C4-2B (cell line): Measurements from ENCODE around the gene MAOA.
"Not testable (repeated sequence)": the region's sequence is repeated elsewhere in the genome, so short reads cannot be mapped to it uniquely, and the experiment has no call there.

Experiments used
- H3K27ac ChIP-seq: fragments of 450-650 bp; 2 replicates; pipeline ENCODE4 v1.5.1; 2017
- ZFX ChIP-seq: fragments of 450-650 bp; IDR thresholded peaks from 2 replicates; pipeline ENCODE4 v1.6.1; 2017
- TF ChIP-seq, protein P1 (sequence below): fragments of 450-650 bp; conservative IDR thresholded peaks from 2 replicates; pipeline ENCODE4 v1.5.1; 2017; ENCODE audit warnings: mild to moderate bottlenecking

The MAOA gene

GRCh38 chrX:43718081-43718480, 62.0 kb downstream of the MAOA start:
- TF ChIP-seq, protein P1, sequence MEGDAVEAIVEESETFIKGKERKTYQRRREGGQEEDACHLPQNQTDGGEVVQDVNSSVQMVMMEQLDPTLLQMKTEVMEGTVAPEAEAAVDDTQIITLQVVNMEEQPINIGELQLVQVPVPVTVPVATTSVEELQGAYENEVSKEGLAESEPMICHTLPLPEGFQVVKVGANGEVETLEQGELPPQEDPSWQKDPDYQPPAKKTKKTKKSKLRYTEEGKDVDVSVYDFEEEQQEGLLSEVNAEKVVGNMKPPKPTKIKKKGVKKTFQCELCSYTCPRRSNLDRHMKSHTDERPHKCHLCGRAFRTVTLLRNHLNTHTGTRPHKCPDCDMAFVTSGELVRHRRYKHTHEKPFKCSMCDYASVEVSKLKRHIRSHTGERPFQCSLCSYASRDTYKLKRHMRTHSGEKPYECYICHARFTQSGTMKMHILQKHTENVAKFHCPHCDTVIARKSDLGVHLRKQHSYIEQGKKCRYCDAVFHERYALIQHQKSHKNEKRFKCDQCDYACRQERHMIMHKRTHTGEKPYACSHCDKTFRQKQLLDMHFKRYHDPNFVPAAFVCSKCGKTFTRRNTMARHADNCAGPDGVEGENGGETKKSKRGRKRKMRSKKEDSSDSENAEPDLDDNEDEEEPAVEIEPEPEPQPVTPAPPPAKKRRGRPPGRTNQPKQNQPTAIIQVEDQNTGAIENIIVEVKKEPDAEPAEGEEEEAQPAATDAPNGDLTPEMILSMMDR = no peak
- no peak for TF ChIP-seq ZFX
- no peak overlapping the region for H3K27ac ChIP-seq

GRCh38 chrX:43718546-43718945, 62.4 kb downstream of the MAOA start:
- no peak overlapping the region for H3K27ac ChIP-seq
- TF ChIP-seq, protein P1 = no peak
- no peak for TF ChIP-seq ZFX

GRCh38 chrX:43718956-43719355, 62.9 kb downstream of the MAOA start:
- TF ChIP-seq, protein P1 = no peak
- no peak for TF ChIP-seq ZFX

DNA sequence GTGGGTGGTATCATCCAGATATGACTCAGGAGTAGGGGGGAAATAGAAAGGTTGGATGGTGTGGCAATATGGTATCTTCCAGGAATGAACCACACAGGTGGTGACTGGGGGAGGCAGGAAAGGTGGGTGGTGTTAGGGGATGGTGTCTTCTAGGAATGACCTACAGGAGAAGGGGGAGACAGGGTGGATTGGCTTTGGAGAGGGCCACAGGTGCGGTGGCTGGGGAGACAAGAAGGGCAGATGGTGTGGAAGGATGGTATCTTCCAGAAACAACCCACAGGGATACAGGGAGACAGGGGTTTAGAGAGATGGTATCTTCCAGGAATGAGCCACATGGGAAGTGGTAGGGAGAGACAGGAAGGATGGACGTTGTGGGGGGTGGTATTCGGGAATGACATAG, 64.0 kb downstream of the MAOA start:
- no peak overlapping the region for H3K27ac ChIP-seq
- no peak for TF ChIP-seq ZFX
- TF ChIP-seq, protein P1 = no peak

More at GRCh38 chrX:43718956-43719355, 62.9 kb downstream of the MAOA start:
- no peak overlapping the region for H3K27ac ChIP-seq

- no peak overlapping the region for H3K27ac ChIP-seq
- TF ChIP-seq ZFX = no peak
- TF ChIP-seq, protein P1 = no peak
Measured at GRCh38 chrX:43720961-43721360, 64.9 kb downstream of the MAOA start.

DNA sequence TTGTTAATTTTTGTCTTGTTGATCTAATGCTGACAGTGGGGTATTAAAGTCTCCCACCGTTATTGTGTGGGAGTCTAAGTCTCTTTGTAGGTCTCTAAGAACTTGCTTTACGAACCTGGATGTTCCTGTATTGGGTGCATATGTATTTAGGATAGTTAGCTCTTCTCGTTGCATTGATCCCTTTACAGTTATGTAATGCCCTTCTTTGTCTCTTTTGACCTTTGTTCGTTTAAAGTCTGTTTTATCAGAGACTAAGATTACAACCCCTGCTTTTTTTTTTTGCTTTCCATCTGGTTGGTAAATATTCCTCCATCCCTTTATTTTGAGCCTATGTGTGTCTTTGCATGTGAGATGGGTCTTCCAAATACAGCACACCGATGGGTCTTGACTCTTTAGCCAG, 69.1 kb downstream of the MAOA start:
- H3K27ac ChIP-seq = not testable (repeated sequence)

GRCh38 chrX:43727254-43727653, 71.2 kb downstream of the MAOA start:
- not testable (repeated sequence) for H3K27ac ChIP-seq

- TF ChIP-seq ZFX = no peak
- TF ChIP-seq, protein P1 = no peak
- no peak overlapping the region for H3K27ac ChIP-seq
Measured at GRCh38 chrX:43728002-43728401, 71.9 kb downstream of the MAOA start.

- H3K27ac ChIP-seq = no peak overlapping the region
- TF ChIP-seq, protein P1 = no peak
- TF ChIP-seq ZFX = no peak
Measured at GRCh38 chrX:43728966-43729365, 72.9 kb downstream of the MAOA start.
